Retinal pigment epithelial cell (primary cell): ENCODE data around the gene TAF7L.

Experiments used
- DNase-seq: peaks from one replicate; pipeline ENCODE4 v3.0.0-alpha.2; 2010; ENCODE audit warnings: low read depth
- H3K4me3 ChIP-seq: 2 replicates; pipeline ENCODE4 v1.5.1; 2011; ENCODE audit warnings: mild to moderate bottlenecking, low read length, control low read depth, moderate library complexity
- CTCF ChIP-seq: conservative IDR thresholded peaks from 2 replicates; pipeline ENCODE4 v1.5.1; 2011; ENCODE audit warnings: low read depth, low read length, control low read depth, inconsistent platforms

The TAF7L gene

GRCh38 chrX:101274198-101274597 lies 16.9 kb downstream of the TAF7L start:
- no peak for TF ChIP-seq CTCF
- DNase-seq = no peak
- no peak overlapping the region for H3K4me3 ChIP-seq

GRCh38 chrX:101265869-101266428 lies 25.2 kb downstream of the TAF7L start:
- H3K4me3 ChIP-seq = no peak overlapping the region
- peak; percentile 7 for DNase-seq
- no peak for TF ChIP-seq CTCF

- TF ChIP-seq CTCF = no peak
- no peak overlapping the region for H3K4me3 ChIP-seq
- no peak for DNase-seq
Observed at GRCh38 chrX:101263766-101264165, 27.4 kb downstream of the TAF7L start.

GRCh38 chrX:101262590-101262989 lies 28.5 kb downstream of the TAF7L start:
- no peak for DNase-seq
- no peak overlapping the region for H3K4me3 ChIP-seq
- no peak for TF ChIP-seq CTCF

- TF ChIP-seq CTCF = no peak
- H3K4me3 ChIP-seq = no peak overlapping the region
- no peak for DNase-seq
Observed at GRCh38 chrX:101260435-101260834, 30.7 kb downstream of the TAF7L start.

GRCh38 chrX:101258259-101258581 lies 32.9 kb downstream of the TAF7L start:
- DNase-seq = no peak
- no peak for TF ChIP-seq CTCF
- no peak overlapping the region for H3K4me3 ChIP-seq

GRCh38 chrX:101257448-101258258 lies 33.5 kb downstream of the TAF7L start:
- no peak overlapping the region for H3K4me3 ChIP-seq
- DNase-seq = peak; percentile 2
- no peak for TF ChIP-seq CTCF
